HG03066 (cell line): ENCODE measurements around the gene GLB1L2.

ENCODE experiments used
- ATAC-seq: cut with Tn5 transposase; IDR thresholded peaks from one replicate; pipeline ENCODE4 v1.9.1; 2021; ENCODE audit warnings: low read depth; ENCODE audit not compliant: unreplicated experiment

GLB1L2 gene

DNA sequence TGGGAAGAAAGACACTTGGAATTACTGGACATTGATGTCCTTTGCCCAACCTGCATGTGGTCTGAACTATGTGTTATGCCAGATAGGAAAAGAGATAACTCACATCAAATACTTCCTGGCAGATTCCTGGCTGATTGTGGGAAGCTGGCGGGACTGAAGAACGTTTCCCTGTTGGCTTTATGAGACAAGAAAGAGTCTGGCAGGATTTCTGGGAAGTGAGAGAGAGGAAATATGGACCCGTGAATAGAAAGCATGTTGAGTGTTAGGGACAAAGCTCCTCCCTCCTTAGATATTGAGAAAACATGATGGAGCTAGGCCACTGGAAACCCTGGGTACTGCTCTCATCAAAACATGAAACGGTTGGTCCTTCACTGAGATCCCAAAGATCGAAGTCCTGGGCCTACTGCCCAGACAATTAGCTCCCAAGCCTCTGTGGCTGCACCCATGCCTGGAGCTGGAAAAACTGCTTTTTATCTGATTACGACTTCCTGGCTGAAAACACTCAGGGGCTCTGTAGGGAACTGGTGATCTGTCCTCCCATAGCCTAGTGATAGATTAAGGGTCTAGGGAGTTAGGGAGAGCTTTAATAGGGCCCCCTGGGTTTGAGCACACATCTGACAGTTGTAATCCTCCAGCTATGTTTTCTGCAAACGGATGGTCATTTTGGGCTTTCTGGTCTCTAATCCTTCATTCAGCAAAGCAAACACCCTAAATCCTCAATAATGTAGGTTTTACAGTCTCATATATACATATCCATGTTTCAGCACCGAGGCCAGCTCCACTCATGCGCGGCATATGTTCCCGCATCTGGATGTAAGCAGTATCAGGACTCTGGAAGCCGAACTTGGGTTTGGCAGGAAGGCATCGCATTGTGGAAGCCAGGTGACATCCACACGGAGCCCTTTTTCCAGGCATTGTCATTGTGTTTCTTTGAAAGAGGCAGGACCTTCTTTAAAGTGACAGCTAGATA lies 86.4 kb downstream of the GLB1L2 start:
- no peak for ATAC-seq

DNA sequence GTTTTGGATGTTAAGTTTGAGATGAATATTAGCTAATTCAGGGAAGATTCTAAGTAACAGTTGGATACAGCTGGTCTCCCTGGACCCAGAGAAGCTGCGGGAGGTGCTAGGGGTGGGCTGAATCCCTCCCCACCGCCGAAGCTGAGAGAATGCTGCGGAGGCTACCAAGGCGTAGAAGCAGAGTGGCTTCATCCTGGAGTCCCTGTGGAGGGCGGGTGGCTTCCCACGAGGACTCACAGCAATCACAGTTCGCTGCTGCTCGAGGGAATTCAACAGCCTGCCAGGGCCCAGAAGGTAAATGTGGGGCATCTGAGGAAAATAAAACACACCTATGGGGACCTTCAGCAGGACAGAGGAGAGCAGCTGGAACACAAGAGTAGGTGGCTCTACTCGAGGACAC lies 91.3 kb downstream of the GLB1L2 start:
- no peak for ATAC-seq

DNA sequence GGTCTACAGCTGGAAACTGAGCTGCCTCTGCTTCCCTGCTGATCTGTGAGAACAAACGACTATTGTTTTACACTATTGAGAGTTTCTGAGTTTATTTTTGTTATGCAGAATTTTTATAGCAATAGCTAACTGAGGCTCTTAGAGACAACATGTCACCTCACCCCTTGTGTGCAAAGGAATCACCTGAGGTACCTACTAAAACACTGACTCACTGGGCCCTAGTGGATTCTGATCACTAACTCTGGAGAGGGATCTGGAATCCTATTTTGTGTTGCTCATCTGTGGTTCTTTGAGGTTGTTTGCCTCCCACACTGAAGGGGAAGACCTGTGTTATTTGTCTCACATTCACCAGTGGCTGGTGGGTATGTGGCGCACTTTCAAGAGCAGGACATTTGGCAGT lies 93.6 kb downstream of the GLB1L2 start:
- ATAC-seq, result no peak
